Measurements from ENCODE around the gene DNM1.

Gene DNM1

DNA sequence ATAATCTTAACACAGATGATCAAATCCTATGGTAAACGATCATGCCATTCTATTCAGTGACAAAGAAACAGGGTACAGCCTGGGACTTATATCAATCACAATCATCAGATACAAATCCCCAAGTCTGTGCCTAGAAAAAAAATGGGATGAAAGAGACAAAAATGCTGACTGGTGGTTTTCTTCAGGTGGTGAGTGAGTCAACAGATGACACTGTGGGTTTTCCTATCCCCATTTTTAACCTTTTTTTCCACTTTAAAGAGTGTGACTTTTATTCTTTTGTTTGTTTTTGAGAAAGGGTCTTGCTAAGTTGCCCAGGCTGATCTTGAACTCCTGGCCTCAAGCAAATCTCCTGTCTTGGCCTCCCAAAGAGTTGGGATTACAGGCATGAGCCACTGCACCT lies 15.0 kb upstream of the DNM1 start:
- Histone ChIP-seq H3K36me3 (ENCODE audit: insufficient read depth, insufficient read length, low read length) (peaks cover 56% of the 10 kb centered on the region), H3K9me3 (ENCODE audit: insufficient read depth, low read length) (no peaks in the 10 kb centered on the region)

DNA sequence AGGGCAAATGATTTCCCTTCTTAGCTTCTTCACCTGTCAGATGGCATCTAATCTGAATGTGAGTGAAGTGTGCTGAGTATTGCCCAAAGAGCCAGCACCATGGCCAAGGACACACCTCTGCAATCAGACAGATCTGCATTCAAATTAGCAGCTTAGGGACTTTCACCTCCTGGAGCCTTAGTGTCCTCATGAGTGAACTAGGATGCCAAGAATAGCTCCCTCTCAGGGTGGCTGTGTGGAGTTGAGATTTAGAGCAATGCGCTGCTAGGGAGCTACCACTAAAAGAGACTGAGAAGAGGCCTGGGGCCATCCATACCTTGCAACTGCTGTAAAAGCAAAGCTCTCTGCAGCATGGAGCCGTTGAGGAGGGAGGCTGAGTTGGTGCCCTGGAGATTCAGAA lies 13.2 kb upstream of the DNM1 start:
- H3K9ac ChIP-seq (ENCODE audit: insufficient read length, low read depth) = peak overlapping the region; percentile 95
- H3K4me1 ChIP-seq (ENCODE audit: insufficient read depth, insufficient read length) = peaks cover 14% of the 10 kb centered on the region
- H3K9me3 ChIP-seq (ENCODE audit: insufficient read depth, low read length) = no peaks in the 10 kb centered on the region
- DNase-seq (ENCODE audit: low read depth, low spot score) = no peak
- no peak for TF ChIP-seq SUZ12 (IDR thresholded peaks at IDR 0.05; ENCODE audit: extremely low read depth, insufficient read depth, insufficient read length)
- no peak for TF ChIP-seq YY1 (IDR thresholded peaks at IDR 0.05; ENCODE audit: insufficient read depth, insufficient read length)
- no peak for TF ChIP-seq ZNF274 (IDR thresholded peaks at IDR 0.05; ENCODE audit: low read depth, low read length)
- H3K4me3 ChIP-seq (ENCODE audit: insufficient read length, low read depth) = no peak overlapping the region
- H3K36me3 ChIP-seq (ENCODE audit: insufficient read depth, insufficient read length, low read length) = peaks cover 51% of the 10 kb centered on the region
- H3K27me3 ChIP-seq (ENCODE audit: insufficient read depth, insufficient read length) = no peaks in the 10 kb centered on the region

More for the DNA sequence above, 15.0 kb upstream of the DNM1 start:
- TF ChIP-seq ZNF274 (IDR thresholded peaks at IDR 0.05; ENCODE audit: low read depth, low read length) (no peak), YY1 (IDR thresholded peaks at IDR 0.05; ENCODE audit: insufficient read depth, insufficient read length) (no peak), SUZ12 (IDR thresholded peaks at IDR 0.05; ENCODE audit: extremely low read depth, insufficient read depth, insufficient read length) (no peak)
- Histone ChIP-seq H3K4me1 (ENCODE audit: insufficient read depth, insufficient read length) (peaks cover 14% of the 10 kb centered on the region), H3K27me3 (ENCODE audit: insufficient read depth, insufficient read length) (no peaks in the 10 kb centered on the region), H3K4me3 (ENCODE audit: insufficient read length, low read depth) (no peak overlapping the region), H3K9ac (ENCODE audit: insufficient read length, low read depth) (no peak overlapping the region)
- no peak for DNase-seq (ENCODE audit: low read depth, low spot score)

DNA sequence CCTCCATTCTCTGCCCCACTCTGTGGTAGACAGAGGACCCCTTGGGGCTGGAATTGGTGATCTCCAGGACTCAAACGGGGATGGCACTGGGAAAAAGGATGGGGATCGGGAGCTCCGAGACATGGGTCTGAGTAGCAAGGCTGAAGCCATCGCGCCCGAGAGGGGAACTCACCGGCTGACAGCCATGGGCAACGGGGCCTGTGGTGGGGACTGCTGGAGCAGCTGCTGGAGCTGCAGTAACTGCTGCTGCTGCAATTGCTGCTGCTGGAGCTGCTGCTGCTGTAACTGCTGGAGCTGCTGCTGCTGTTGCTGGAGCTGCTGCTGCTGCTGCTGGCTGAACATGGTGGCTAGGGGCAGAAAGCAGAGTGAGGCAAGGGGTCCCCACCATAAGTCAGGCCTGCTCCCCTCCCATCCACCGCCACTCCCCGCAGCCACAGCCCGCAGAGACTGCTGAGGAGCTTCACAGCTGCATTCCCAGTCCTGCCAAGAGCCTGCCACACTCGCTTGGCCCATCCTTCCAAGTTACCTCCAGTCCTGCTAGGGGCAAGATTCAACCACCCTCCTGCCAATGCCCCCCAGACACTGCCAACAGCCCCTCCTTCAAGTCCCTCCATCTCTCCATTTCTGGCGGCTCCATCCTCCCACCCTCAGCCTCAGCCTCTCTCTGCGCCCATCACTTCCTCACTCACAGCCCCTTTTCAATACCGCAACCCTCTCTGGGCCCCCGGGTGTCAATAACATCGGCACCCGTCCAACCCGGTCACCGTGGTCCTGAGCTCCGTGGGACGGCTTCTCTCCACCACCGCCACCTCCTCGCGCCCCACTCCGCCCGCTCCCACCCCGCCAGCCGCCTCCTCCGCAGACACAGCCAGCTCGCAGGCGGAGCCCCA lies 12.4 kb upstream of the DNM1 start:
- DNase-seq (ENCODE audit: low read depth, low spot score) = no peak
- Histone ChIP-seq H3K4me3 (ENCODE audit: insufficient read length, low read depth) (peak overlapping the region; percentile 86), H3K36me3 (ENCODE audit: insufficient read depth, insufficient read length, low read length) (peaks cover 43% of the 10 kb centered on the region), H3K9ac (ENCODE audit: insufficient read length, low read depth) (peak overlapping the region; percentile 95), H3K9me3 (ENCODE audit: insufficient read depth, low read length) (no peaks in the 10 kb centered on the region), H3K27me3 (ENCODE audit: insufficient read depth, insufficient read length) (no peaks in the 10 kb centered on the region), H3K4me1 (ENCODE audit: insufficient read depth, insufficient read length) (peaks cover 14% of the 10 kb centered on the region)
- TF ChIP-seq ZNF274 (IDR thresholded peaks at IDR 0.05; ENCODE audit: low read depth, low read length) (no peak), SUZ12 (IDR thresholded peaks at IDR 0.05; ENCODE audit: extremely low read depth, insufficient read depth, insufficient read length) (no peak), YY1 (IDR thresholded peaks at IDR 0.05; ENCODE audit: insufficient read depth, insufficient read length) (no peak)

DNA sequence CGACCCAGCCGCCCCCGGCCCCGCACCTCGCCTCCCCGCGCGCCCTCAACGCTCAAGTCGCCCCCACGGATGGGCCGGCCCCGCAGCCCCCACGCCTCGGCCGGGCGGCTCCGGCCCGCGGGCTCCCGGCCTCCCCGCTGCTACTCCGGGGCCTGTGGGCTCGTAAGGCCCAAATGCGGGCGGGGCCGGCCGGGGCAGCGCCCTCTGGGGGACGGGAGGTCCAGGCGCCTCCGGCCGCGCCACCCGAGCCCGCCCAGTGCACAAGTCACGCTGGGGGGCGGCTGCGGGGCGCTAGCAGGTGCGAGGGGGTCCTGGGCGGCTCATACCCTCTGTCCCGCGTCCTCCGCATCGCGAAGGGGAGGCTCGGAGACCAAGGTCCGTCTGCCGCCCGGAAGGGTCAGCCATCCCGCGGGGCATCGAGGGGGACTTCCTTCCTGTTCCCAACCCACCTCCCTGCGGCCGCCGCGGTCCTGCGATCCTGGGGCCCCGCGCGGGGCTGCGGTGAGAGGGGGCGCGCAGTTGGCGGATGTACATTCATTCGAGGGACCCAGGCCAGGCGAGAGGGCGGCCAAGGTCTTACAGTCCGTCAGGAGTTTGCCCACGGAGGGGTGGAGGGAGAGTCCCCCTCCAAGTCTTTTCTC lies 11.7 kb upstream of the DNM1 start, which contains the start of gene CIZ1:
Gene CIZ1 (minus strand): TSS at position 167 of the 641 bp plus-strand sequence. CDS start 715 bp downstream, outside the sequence.
- peaks cover 10% of the 10 kb centered on the region for H3K4me1 ChIP-seq (ENCODE audit: insufficient read depth, insufficient read length)
- TF ChIP-seq SUZ12 (IDR thresholded peaks at IDR 0.05; ENCODE audit: extremely low read depth, insufficient read depth, insufficient read length) = no peak
- TF ChIP-seq YY1 (IDR thresholded peaks at IDR 0.05; ENCODE audit: insufficient read depth, insufficient read length) = no peak
- TF ChIP-seq ZNF274 (IDR thresholded peaks at IDR 0.05; ENCODE audit: low read depth, low read length) = no peak
- peak within 1 kb of the TSS; percentile 86 for H3K4me3 ChIP-seq (ENCODE audit: insufficient read length, low read depth)
- H3K36me3 ChIP-seq (ENCODE audit: insufficient read depth, insufficient read length, low read length) = peaks cover 36% of the 10 kb centered on the region
- peak; percentile 66 for DNase-seq (ENCODE audit: low read depth, low spot score)
- H3K27me3 ChIP-seq (ENCODE audit: insufficient read depth, insufficient read length) = no peaks in the 10 kb centered on the region
- peak within 1 kb of the TSS; percentile 95 for H3K9ac ChIP-seq (ENCODE audit: insufficient read length, low read depth)
- no peaks in the 10 kb centered on the region for H3K9me3 ChIP-seq (ENCODE audit: insufficient read depth, low read length)

DNA sequence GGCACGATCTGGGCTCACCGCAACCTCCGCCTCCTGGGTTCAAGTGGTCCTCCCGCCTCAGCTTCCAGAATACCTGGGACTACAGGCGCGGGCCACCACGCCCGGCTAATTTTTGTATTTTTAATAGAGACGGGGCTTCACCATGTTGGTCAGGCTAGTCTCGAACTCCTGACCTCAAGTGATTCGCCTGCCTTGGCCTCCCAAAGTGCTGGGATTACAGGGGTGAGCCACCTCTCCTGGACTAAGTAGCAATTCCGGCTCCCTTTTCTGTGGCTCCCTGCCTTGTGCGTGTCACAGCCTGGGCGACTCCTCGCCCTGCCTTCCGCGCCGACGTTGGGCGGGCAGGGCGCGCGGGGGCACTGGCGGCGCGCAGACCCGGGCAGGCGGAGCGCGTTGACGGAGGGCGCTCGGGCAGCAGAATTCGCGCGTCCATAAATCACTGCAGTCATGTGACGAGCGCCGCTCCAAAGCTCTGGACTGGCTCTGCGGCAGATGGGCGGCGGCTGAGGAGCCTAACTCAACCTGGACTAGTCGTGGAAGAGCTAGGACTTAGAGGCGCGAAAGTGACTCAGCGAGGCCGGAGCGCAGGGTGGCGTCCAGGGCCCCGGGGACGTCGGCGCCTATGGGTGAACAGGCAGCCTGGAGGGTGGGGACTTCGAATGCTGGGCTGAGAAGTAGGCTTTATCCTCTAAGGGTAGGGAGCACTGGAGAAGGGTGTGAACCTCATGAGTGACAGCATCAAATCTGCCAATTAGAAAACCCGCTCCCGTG lies 10.4 kb upstream of the DNM1 start:
- Histone ChIP-seq H3K27me3 (ENCODE audit: insufficient read depth, insufficient read length) (no peaks in the 10 kb centered on the region), H3K4me1 (ENCODE audit: insufficient read depth, insufficient read length) (peaks cover 8% of the 10 kb centered on the region), H3K4me3 (ENCODE audit: insufficient read length, low read depth) (peak overlapping the region; percentile 9), H3K36me3 (ENCODE audit: insufficient read depth, insufficient read length, low read length) (peaks cover 30% of the 10 kb centered on the region), H3K9ac (ENCODE audit: insufficient read length, low read depth) (peak overlapping the region; percentile 37), H3K9me3 (ENCODE audit: insufficient read depth, low read length) (no peaks in the 10 kb centered on the region)
- DNase-seq (ENCODE audit: low read depth, low spot score) = no peak
- TF ChIP-seq YY1 (IDR thresholded peaks at IDR 0.05; ENCODE audit: insufficient read depth, insufficient read length) = no peak
- TF ChIP-seq SUZ12 (IDR thresholded peaks at IDR 0.05; ENCODE audit: extremely low read depth, insufficient read depth, insufficient read length) = no peak
- no peak for TF ChIP-seq ZNF274 (IDR thresholded peaks at IDR 0.05; ENCODE audit: low read depth, low read length)

DNA sequence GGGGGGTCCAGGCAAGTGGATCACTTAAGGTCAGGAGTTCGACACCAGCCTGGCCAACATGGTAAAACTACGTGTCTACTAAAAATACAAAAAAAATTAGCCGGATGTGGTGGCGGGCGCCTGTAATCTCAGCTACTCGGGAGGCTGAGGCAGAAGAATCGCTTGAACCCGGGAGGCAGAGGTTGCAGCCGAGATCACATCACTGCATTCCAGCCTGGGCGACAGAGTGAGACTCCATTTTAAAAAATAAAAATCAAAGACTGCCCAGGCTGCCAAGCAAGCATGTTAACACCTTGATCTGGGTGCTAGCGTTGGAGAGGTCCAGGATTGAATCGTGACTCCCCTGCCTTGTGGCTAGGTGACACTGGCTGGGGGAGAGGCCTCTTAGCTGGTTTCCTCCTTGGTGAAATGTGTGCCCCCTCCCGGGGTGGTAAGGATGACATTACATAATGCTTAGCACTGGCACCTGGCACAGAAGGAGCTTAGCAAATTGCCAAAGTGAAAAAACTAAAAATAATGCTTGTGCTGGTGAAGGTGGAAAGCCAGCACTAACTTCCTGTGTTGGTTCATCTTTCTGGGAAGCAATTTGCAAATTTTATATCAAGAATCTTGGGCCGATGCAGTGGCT lies 9.6 kb upstream of the DNM1 start:
- H3K4me3 ChIP-seq (ENCODE audit: insufficient read length, low read depth) = no peak overlapping the region
- peaks cover 28% of the 10 kb centered on the region for H3K36me3 ChIP-seq (ENCODE audit: insufficient read depth, insufficient read length, low read length)
- H3K4me1 ChIP-seq (ENCODE audit: insufficient read depth, insufficient read length) = peaks cover 8% of the 10 kb centered on the region
- no peaks in the 10 kb centered on the region for H3K27me3 ChIP-seq (ENCODE audit: insufficient read depth, insufficient read length)
- TF ChIP-seq SUZ12 (IDR thresholded peaks at IDR 0.05; ENCODE audit: extremely low read depth, insufficient read depth, insufficient read length) = no peak
- no peak for TF ChIP-seq ZNF274 (IDR thresholded peaks at IDR 0.05; ENCODE audit: low read depth, low read length)
- TF ChIP-seq YY1 (IDR thresholded peaks at IDR 0.05; ENCODE audit: insufficient read depth, insufficient read length) = no peak
- no peak for DNase-seq (ENCODE audit: low read depth, low spot score)
- no peak overlapping the region for H3K9ac ChIP-seq (ENCODE audit: insufficient read length, low read depth)
- no peaks in the 10 kb centered on the region for H3K9me3 ChIP-seq (ENCODE audit: insufficient read depth, low read length)
